Measurements from ENCODE around the gene MPC1.
"Not testable (repeated sequence)": the region's sequence is repeated elsewhere in the genome, so short reads cannot be mapped to it uniquely, and the experiment has no call there.

The MPC1 gene

DNA sequence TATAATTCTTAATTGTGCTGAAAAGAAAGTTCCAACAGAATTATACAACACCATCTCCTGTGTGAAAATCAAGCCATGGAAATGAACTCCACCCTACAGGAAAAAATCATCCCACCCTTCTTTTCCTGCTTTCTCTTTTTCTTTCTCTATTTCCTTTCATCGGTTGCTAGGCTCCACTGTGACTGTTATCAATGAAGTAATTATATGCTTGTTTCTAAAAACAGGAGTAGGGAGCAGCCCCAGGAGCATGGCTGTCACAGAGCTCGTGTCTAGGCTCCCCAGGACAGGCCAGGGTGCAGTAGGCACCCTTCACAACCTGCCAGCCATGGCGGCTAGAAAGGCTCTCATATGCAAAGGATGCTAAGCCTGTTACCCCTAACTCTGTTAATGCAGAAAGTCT, 13.0 kb downstream of the MPC1 start:
- H3K4me3 ChIP-seq (ENCODE audit: low read depth, low read length): no peak overlapping the region
- TF ChIP-seq, protein P1, sequence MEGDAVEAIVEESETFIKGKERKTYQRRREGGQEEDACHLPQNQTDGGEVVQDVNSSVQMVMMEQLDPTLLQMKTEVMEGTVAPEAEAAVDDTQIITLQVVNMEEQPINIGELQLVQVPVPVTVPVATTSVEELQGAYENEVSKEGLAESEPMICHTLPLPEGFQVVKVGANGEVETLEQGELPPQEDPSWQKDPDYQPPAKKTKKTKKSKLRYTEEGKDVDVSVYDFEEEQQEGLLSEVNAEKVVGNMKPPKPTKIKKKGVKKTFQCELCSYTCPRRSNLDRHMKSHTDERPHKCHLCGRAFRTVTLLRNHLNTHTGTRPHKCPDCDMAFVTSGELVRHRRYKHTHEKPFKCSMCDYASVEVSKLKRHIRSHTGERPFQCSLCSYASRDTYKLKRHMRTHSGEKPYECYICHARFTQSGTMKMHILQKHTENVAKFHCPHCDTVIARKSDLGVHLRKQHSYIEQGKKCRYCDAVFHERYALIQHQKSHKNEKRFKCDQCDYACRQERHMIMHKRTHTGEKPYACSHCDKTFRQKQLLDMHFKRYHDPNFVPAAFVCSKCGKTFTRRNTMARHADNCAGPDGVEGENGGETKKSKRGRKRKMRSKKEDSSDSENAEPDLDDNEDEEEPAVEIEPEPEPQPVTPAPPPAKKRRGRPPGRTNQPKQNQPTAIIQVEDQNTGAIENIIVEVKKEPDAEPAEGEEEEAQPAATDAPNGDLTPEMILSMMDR (IDR thresholded peaks at IDR 0.05; ENCODE audit: low read depth, low read length, missing control alignments): no peak
- DNase-seq (ENCODE audit: low read depth): no peak

DNA sequence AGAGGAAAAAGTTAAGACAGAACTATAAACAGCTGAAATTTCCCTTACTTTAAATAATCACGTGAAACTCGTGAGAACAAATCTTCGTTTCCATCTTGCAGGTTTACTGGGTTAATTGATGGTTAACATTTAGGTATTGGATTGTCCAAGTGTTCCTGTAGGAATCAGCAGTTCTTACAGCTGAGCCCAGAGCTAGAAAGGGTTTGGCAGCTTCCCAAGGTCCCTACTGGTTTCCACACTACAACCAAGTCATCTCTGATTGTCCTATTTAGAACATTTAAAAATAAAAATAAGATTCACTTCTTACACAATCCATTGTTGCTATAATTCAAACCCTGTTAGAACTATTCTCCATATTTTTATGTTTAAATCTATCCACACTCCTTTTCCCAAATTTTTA, 15.8 kb downstream of the MPC1 start:
- TF ChIP-seq, protein P1 (IDR thresholded peaks at IDR 0.05; ENCODE audit: low read depth, low read length, missing control alignments): no peak
- H3K4me3 ChIP-seq (ENCODE audit: low read depth, low read length): no peak overlapping the region
- no peak for DNase-seq (ENCODE audit: low read depth)

DNA sequence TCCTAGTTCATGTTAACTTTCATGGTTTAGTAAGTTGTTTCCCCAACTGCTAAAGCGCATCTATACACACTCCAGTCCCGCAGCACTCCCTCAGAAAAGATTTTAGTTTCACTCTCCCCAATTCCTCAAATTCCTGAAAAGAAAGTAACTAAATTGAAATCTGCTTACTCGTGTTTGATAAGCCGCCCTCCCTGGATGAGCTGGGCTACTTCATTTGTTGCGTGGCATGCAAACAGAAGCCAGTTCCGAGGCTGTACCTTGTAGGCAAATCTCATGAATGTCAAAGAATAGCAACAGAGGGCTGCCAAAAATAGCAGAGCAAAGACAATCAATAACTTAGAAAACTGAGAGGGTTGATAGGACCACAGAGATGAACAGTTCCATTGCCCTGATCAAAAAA, 16.9 kb downstream of the MPC1 start:
- H3K4me3 ChIP-seq (ENCODE audit: low read depth, low read length): no peak overlapping the region
- TF ChIP-seq, protein P1 (IDR thresholded peaks at IDR 0.05; ENCODE audit: low read depth, low read length, missing control alignments): no peak
- DNase-seq (ENCODE audit: low read depth): no peak

DNA sequence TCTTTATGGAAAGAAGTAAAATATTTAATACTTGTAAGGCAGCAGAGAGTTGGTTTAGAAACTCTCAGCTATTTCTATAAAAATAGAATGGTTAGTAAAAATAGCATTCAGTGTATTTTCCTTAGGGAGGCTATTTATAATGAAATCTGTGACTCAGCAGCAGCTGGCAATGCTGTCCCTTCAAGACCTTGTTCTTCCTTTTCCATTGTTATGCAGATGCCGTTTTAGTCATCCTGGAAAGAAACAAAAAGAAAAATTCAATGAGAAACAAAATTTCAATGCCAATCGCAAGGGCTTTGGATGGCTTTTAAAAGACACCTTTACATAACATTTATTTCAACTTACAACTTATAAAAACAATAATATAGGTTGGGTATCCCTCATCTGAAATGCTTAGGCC, 17.5 kb downstream of the MPC1 start:
- no peak overlapping the region for H3K4me3 ChIP-seq (ENCODE audit: low read depth, low read length)

DNA sequence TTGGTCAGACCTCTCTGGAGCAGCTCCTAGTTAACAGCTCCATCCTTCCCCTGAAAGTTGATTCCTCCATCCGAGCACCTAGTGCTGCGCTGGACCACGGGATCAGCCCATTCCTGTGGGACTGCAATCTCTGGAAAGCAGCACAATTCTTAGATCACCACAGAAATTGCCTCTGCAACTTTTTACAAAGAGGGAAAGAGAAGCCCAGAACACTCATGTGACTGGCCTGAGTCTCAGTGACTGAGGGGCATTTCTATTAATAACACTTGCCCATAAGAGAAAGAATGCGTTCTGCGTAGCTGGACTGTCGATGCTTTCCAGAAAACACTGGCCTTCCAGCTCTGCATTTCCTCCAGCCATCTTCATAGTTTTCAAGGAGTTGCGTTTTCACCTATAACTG, 18.3 kb downstream of the MPC1 start:
- H3K4me3 ChIP-seq (ENCODE audit: low read depth, low read length): no peak overlapping the region
- DNase-seq (ENCODE audit: low read depth): no peak
- TF ChIP-seq, protein P1 (IDR thresholded peaks at IDR 0.05; ENCODE audit: low read depth, low read length, missing control alignments): no peak

More for the DNA sequence above, 17.5 kb downstream of the MPC1 start:
- no peak for DNase-seq (ENCODE audit: low read depth)
- TF ChIP-seq, protein P1 (IDR thresholded peaks at IDR 0.05; ENCODE audit: low read depth, low read length, missing control alignments): no peak

DNA sequence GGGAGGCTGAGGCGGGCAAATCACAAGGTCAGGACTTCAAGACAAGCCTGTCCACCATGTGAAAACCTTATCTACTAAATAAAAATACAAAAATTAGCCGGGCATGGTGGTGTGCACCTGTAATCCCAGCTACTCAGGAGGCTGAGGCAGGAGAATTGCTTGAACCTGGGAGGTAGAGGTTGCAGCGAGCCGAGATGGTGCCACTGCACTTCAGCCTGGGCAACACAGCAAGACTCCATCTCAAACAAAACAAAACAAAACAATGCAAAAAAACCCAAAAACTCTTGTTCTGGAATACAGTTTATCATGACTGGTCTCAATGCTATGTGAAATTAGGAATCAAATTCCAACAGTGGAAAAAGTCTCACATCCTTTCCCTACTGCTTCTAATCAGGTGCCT, 20.3 kb downstream of the MPC1 start:
- DNase-seq (ENCODE audit: low read depth); H3K4me3 ChIP-seq (ENCODE audit: low read depth, low read length): not testable (repeated sequence)

DNA sequence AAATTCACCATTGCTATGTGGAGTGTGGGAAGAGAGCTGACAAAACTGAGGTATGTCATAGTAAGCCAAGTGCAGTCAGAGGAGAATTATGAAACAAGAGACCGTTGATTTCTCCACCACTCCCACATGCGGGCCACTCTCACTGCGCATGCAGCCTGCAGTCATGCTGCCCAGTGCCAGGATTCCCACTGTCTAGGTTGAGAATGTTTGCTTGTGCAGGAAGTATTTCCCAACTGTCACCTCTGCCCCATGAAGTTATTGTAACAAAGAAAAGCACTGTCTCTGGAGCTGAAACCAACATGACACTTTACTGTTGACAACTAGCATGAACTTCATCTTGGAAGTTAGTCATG, 21.7 kb downstream of the MPC1 start:
- DNase-seq (ENCODE audit: low read depth): no peak
- TF ChIP-seq, protein P1 (IDR thresholded peaks at IDR 0.05; ENCODE audit: low read depth, low read length, missing control alignments): no peak
- H3K4me3 ChIP-seq (ENCODE audit: low read depth, low read length): no peak overlapping the region

All from GM12864 (cell line).